Glomerular visceral epithelial cell (primary cell): ENCODE data around the gene LIPC.

Experiments
- DNase-seq: peaks from one replicate; pipeline ENCODE4 v3.0.0-alpha.2; 2016; ENCODE audit errors: extremely low spot score

LIPC gene

GRCh38 chr15:58517682-58518525, 86.1 kb downstream of the LIPC start:
- DNase-seq: no peak

- no peak for DNase-seq
These were observed 86.8 kb downstream of the LIPC start for GRCh38 chr15:58518626-58519025.

GRCh38 chr15:58519516-58519915, 87.7 kb downstream of the LIPC start:
- DNase-seq: no peak

- no peak for DNase-seq
These were observed 88.7 kb downstream of the LIPC start for GRCh38 chr15:58520464-58520863.

- DNase-seq: no peak
These were observed 89.1 kb downstream of the LIPC start for GRCh38 chr15:58520936-58521292.

- DNase-seq: peak; percentile 96
These were observed 89.7 kb downstream of the LIPC start for GRCh38 chr15:58521293-58521991.

GRCh38 chr15:58522391-58522790, 90.6 kb downstream of the LIPC start:
- DNase-seq: no peak

GRCh38 chr15:58522865-58523264, 91.1 kb downstream of the LIPC start:
- no peak for DNase-seq

- DNase-seq: no peak
These were observed 91.8 kb downstream of the LIPC start for GRCh38 chr15:58523634-58524033.

GRCh38 chr15:58524247-58524646, 92.5 kb downstream of the LIPC start:
- no peak for DNase-seq

GRCh38 chr15:58525991-58526421, 94.2 kb downstream of the LIPC start:
- no peak for DNase-seq

GRCh38 chr15:58526647-58527192, 94.9 kb downstream of the LIPC start:
- DNase-seq: no peak

GRCh38 chr15:58527573-58528187, 95.9 kb downstream of the LIPC start:
- no peak for DNase-seq

- DNase-seq: peak; percentile 93
These were observed 96.5 kb downstream of the LIPC start for GRCh38 chr15:58528188-58528870.

- DNase-seq: no peak
These were observed 97.2 kb downstream of the LIPC start for GRCh38 chr15:58529041-58529440.

GRCh38 chr15:58530056-58530590, 98.3 kb downstream of the LIPC start:
- DNase-seq: no peak

GRCh38 chr15:58532126-58532525, 100.3 kb downstream of the LIPC start:
- DNase-seq: no peak

- no peak for DNase-seq
These were observed 102.8 kb downstream of the LIPC start for GRCh38 chr15:58534556-58534955.

GRCh38 chr15:58535337-58535736, 103.5 kb downstream of the LIPC start:
- no peak for DNase-seq

- DNase-seq: no peak
These were observed 104.1 kb downstream of the LIPC start for GRCh38 chr15:58535894-58536293.

- no peak for DNase-seq
These were observed 104.6 kb downstream of the LIPC start for GRCh38 chr15:58536414-58536813.

- no peak for DNase-seq
These were observed 105.2 kb downstream of the LIPC start for GRCh38 chr15:58537033-58537432.
